Mucosa of descending colon (tissue), 3 donors: Measurements from ENCODE around the gene TOB2. TPM values are rescaled to one million over a fixed set of nuclear protein-coding genes. Genes with fewer than 3 reads are reported as not detected.
"Not testable (repeated sequence)": the region's sequence is repeated elsewhere in the genome, so short reads cannot be mapped to it uniquely, and the experiment has no call there.

Source experiments
- ATAC-seq: fragments of 200-7000 bp; cut with Tn5 transposase; one replicate; pipeline ENCODE4 v1.9.1; 2020; ENCODE audit warnings: mild to moderate bottlenecking, moderate library complexity
- DNase-seq, 3 donors: peaks; one replicate each; pipeline ENCODE4 v3.0.0-alpha.2; 2020
- H3K36me3 ChIP-seq: fragments of 200-600 bp; one replicate; pipeline ENCODE4 v1.8.0; 2021; ENCODE audit warnings: low read depth, mild to moderate bottlenecking
- H3K4me1 ChIP-seq: fragments of 200-600 bp; one replicate; pipeline ENCODE4 v1.8.0; 2021; ENCODE audit warnings: low read depth, mild to moderate bottlenecking
- H3K4me3 ChIP-seq: fragments of 200-600 bp; one replicate; pipeline ENCODE4 v1.8.0; 2021; ENCODE audit warnings: mild to moderate bottlenecking
- H3K9me3 ChIP-seq: fragments of 200-600 bp; one replicate; pipeline ENCODE4 v1.8.0; 2021; ENCODE audit warnings: mild to moderate bottlenecking
- intact Hi-C, 2 donors: fragments of 100-400 bp; cut with DNase I in 1 of 2; cut with micrococcal nuclease in 1 of 2; formaldehyde crosslinking; loops; one replicate each; pipeline versions ENCODE4 v1.11.0 to v1.11.1; 2022; cut with DNase I, micrococcal nuclease
- total RNA-seq, 3 donors: library from RNA; stranded (reverse); fragmentation: NEBNext Ultra II Directional in 2 of 3; extraction: Animal tissue kit (Norgen Biotek cat#: 25700) in 2 of 3; gene quantifications; one replicate each; pipeline versions ENCODE4 v1.2.1 to v1.2.4, GENCODE V29; 2021 to 2023
- TF ChIP-seq, protein P1 (sequence below): fragments of 200-600 bp; IDR thresholded peaks from one replicate; pipeline ENCODE4 v1.8.0; 2022; ENCODE audit warnings: antibody characterized with exemption, mild to moderate bottlenecking
- donor health status: DM: no; HTN: no; CAD: no; lungs with moderate emphysema.
- donor health status: DM: no; HTN: no; CAD: no.
- donor health status: DM: no; HTN: yes; CAD: no.

The TOB2 gene
- total RNA-seq, 3 donors from 2014 or later = 47.3 to 71.8 (median 53.9) TPM

- no peaks in the 10 kb centered on the region for H3K36me3 ChIP-seq
- H3K9me3 ChIP-seq = no peaks in the 10 kb centered on the region
- peak; percentile 11 for ATAC-seq
- no peak overlapping the region for H3K4me3 ChIP-seq
- DNase-seq = no peak
- TF ChIP-seq, protein P1, sequence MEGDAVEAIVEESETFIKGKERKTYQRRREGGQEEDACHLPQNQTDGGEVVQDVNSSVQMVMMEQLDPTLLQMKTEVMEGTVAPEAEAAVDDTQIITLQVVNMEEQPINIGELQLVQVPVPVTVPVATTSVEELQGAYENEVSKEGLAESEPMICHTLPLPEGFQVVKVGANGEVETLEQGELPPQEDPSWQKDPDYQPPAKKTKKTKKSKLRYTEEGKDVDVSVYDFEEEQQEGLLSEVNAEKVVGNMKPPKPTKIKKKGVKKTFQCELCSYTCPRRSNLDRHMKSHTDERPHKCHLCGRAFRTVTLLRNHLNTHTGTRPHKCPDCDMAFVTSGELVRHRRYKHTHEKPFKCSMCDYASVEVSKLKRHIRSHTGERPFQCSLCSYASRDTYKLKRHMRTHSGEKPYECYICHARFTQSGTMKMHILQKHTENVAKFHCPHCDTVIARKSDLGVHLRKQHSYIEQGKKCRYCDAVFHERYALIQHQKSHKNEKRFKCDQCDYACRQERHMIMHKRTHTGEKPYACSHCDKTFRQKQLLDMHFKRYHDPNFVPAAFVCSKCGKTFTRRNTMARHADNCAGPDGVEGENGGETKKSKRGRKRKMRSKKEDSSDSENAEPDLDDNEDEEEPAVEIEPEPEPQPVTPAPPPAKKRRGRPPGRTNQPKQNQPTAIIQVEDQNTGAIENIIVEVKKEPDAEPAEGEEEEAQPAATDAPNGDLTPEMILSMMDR = no peak
- intact Hi-C loops = no loop called here
- peaks cover 25% of the 10 kb centered on the region for H3K4me1 ChIP-seq
These were observed 25.0 kb upstream of the TOB2 start for GRCh38 chr22:41471568-41471967.

- no peak for ATAC-seq
- DNase-seq = no peak
- TF ChIP-seq, protein P1 = no peak
- no peaks in the 10 kb centered on the region for H3K9me3 ChIP-seq
- intact Hi-C loops = no loop called here
- no peaks in the 10 kb centered on the region for H3K36me3 ChIP-seq
- peaks cover 25% of the 10 kb centered on the region for H3K4me1 ChIP-seq
- H3K4me3 ChIP-seq = no peak overlapping the region
These were observed 24.3 kb upstream of the TOB2 start for GRCh38 chr22:41470886-41471285.

- H3K4me1 ChIP-seq = peaks cover 25% of the 10 kb centered on the region
- DNase-seq (peak in 1 of 3 donors; percentile 86), ATAC-seq (peak; percentile 70)
- intact Hi-C loops = no loop called here
- H3K9me3 ChIP-seq = no peaks in the 10 kb centered on the region
- TF ChIP-seq, protein P1 = no peak
- H3K4me3 ChIP-seq = peak overlapping the region; percentile 89
- H3K36me3 ChIP-seq = peaks cover under 1% of the 10 kb centered on the region
These were observed 22.7 kb upstream of the TOB2 start for GRCh38 chr22:41469218-41469851.

- TF ChIP-seq, protein P1 = no peak
- Histone ChIP-seq H3K4me3 (peak within 1 kb of the TSS; percentile 89), H3K9me3 (no peaks in the 10 kb centered on the region), H3K4me1 (peaks cover 25% of the 10 kb centered on the region), H3K36me3 (peaks cover 4% of the 10 kb centered on the region)
- peak; percentile 98 to 99 (median 99) for DNase-seq
- intact Hi-C loops = no loop called here
- ATAC-seq = peak; percentile 95
These were observed 22.0 kb upstream of the TOB2 start, which contains the start of the genes ACO2 and PHF5A for GRCh38 chr22:41468381-41469217. Gene ACO2, plus strand, starts transcription at chr22:41469117. Its CDS starts 30 bp downstream, at chr22:41469147. Gene PHF5A, minus strand, starts transcription at chr22:41468692. Its CDS starts 39 bp downstream, at chr22:41468653.

- H3K4me1 ChIP-seq = no peaks in the 10 kb centered on the region
- no peak for DNase-seq
- peaks cover 4% of the 10 kb centered on the region for H3K36me3 ChIP-seq
- no peak overlapping the region for H3K4me3 ChIP-seq
- intact Hi-C loops = no loop called here
- no peak for ATAC-seq
- TF ChIP-seq, protein P1 = no peak
- no peaks in the 10 kb centered on the region for H3K9me3 ChIP-seq
These were observed 15.3 kb upstream of the TOB2 start for GRCh38 chr22:41461901-41462300.

DNA sequence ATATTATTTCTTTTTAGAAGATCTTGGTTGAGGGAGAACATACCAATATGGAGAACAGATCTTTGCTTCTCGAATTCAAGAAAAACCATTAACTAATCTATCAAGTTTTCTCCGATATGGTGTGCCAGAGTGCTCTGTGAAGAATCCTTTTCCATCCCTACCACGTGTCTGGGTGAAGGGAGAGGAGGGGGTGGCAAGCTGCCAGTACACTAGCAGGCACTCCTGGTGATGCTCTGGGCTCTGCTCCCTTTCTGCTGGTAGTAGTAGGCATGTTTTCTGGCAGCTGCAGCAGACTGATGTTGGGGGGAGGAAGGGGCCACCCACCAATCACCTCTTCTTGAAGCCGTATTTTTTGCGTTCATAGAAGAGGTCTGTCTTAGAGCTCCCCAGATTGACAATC lies 13.5 kb upstream of the TOB2 start:
- H3K4me3 ChIP-seq, H3K4me1 ChIP-seq, ATAC-seq, H3K9me3 ChIP-seq, H3K36me3 ChIP-seq, intact Hi-C loops, DNase-seq: not testable (repeated sequence)
